ENCODE data around the gene CASTOR2. TPM values are rescaled to one million over a fixed set of nuclear protein-coding genes. Genes with fewer than 3 reads are reported as not detected.

Gene CASTOR2
- total and polyA plus RNA-seq, 2 donors (not counting 3 experiments of a cell fraction or from before 2014, with no cell fraction given): 9.6 to 25.1 TPM

DNA sequence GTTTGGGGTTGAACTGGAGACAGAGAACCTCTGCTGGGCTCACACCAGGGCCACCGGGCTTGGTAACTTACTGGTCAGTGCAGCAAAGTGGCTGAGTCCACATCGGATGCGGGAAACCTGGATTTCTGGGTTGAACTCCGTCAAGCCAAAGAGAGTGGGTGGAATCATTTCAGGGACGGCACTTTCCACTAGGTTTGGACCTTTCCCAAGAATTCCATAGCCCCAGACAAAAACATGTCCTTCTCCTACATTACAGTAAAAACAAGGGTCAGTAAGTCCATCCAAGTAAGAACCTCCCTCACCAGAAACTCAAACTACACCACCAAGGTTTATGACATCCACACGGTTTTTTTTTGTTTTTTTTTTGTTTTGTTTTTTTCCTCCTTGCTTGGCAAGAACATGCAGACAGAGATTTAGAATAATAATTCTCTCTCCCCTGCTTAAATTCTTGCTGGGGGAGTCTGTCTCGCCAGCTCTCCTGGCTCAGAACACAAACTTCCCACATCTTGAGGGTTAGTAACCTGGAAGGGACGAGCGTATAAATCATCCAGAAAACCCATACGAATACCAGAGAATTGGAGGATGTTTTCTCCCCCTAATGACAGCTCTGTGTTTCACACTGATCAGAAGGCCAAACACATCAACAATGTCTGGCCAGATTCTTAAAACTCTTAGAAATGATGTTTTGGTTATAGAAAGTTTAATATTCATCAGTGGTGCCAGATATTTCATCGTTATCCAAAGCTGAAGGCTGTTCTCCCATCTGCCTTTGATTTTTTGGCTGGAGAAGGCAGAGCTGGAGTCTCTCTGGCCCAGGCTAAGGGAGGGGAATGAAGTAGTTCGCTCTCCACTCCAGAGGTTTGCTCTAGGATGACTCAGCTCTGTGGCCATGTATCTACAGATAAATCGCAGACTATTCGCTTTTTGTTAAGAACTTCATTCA lies 91.6 kb downstream of the CASTOR2 start:
- dilution Hi-C loops (cut with MboI; ENCODE audit: extremely low pct_ligation_motif_present, low sequenced_read_pairs): no loop called here
- POLR2A ChIA-PET: no interaction called here
- Histone ChIP-seq H3K4me2 (ENCODE audit: insufficient read depth, low read length) (no peak overlapping the region), H3K9me1 (replicated peaks; ENCODE audit: control insufficient read depth, extremely low read depth, insufficient read depth, low read length) (no peaks in the 10 kb centered on the region), H4K20me1 (replicated peaks; ENCODE audit: control insufficient read depth, extremely low read depth, insufficient read depth, low read length) (no peaks in the 10 kb centered on the region), H3K9me3 (replicated peaks; ENCODE audit: control insufficient read depth, insufficient read depth, low read length) (no peaks in the 10 kb centered on the region), H3K4me1 (ENCODE audit: control insufficient read depth, extremely low read depth, insufficient read depth, low read length) (no peaks in the 10 kb centered on the region), H2AFZ (ENCODE audit: low read depth, low read length) (no peak overlapping the region), H3K9ac (replicated peaks; ENCODE audit: extremely low read depth, insufficient read depth, low read length) (no peak overlapping the region), H3K4me3 (replicated peaks in 1 of 3; ENCODE audit: insufficient read depth in 1 of 3, low read depth in 1 of 3, low read length in 3 of 3) (no peak overlapping the region), H3K36me3 (ENCODE audit: control insufficient read depth in 2 of 2, extremely low read depth in 1 of 2, insufficient read depth in 2 of 2, low read length in 2 of 2) (peaks cover 8 to 31% of the 10 kb centered on the region in 2 experiments), H3K79me2 (ENCODE audit: control insufficient read depth, insufficient read depth, low read length) (no peaks in the 10 kb centered on the region), H3K27me3 (ENCODE audit: control insufficient read depth in 2 of 2, insufficient read depth in 2 of 2, low read length in 2 of 2) (no peaks in the 10 kb centered on the region), H3K27ac (ENCODE audit: insufficient read depth, low read depth, low read length) (no peak overlapping the region)
- BruUV-seq (replicated peaks): no TSS peak
- DNase-seq (ENCODE audit: low read depth, low spot score): peak; percentile 69
- no peak for FAIRE-seq
- CTCF ChIA-PET: interaction anchor here (1.6 kb wide), 1 partner anchor 10 kb away, joined by 5 read pairs; no protein-coding TSS in a partner anchor
- TF ChIP-seq FOS (IDR thresholded peaks at IDR 0.05; ENCODE audit: borderline replicate concordance, insufficient read depth, low read length): no peak
- no peak for TF ChIP-seq POLR2A (IDR thresholded peaks at IDR 0.05; ENCODE audit: low read depth, low read length)
- TF ChIP-seq GATA2 (IDR thresholded peaks at IDR 0.05; ENCODE audit: insufficient read depth, insufficient read length, low read depth, low read length): no peak
- no peak for TF ChIP-seq JUN (IDR thresholded peaks at IDR 0.05; ENCODE audit: borderline replicate concordance, insufficient read depth, insufficient read length, low read depth)
- intact Hi-C loops (cut with micrococcal nuclease): no loop called here

GRCh38 chr7:75058406-75058805 lies 93.9 kb downstream of the CASTOR2 start:
- no peak overlapping the region for H3K9ac ChIP-seq (replicated peaks; ENCODE audit: extremely low read depth, insufficient read depth, low read length)
- no peaks in the 10 kb centered on the region for H4K20me1 ChIP-seq (replicated peaks; ENCODE audit: control insufficient read depth, extremely low read depth, insufficient read depth, low read length)
- no peaks in the 10 kb centered on the region for H3K9me1 ChIP-seq (replicated peaks; ENCODE audit: control insufficient read depth, extremely low read depth, insufficient read depth, low read length)
- no peaks in the 10 kb centered on the region for H3K27me3 ChIP-seq (ENCODE audit: control insufficient read depth in 2 of 2, insufficient read depth in 2 of 2, low read length in 2 of 2)
- H3K4me3 ChIP-seq (replicated peaks in 1 of 3; ENCODE audit: insufficient read depth in 1 of 3, low read depth in 1 of 3, low read length in 3 of 3): no peak overlapping the region
- BruUV-seq (replicated peaks): no TSS peak
- no peak overlapping the region for H2AFZ ChIP-seq (ENCODE audit: low read depth, low read length)
- H3K36me3 ChIP-seq (ENCODE audit: control insufficient read depth in 2 of 2, extremely low read depth in 1 of 2, insufficient read depth in 2 of 2, low read length in 2 of 2): peaks cover 8 to 42% of the 10 kb centered on the region in 2 experiments
- no peak overlapping the region for H3K4me2 ChIP-seq (ENCODE audit: insufficient read depth, low read length)
- H3K9me3 ChIP-seq (replicated peaks; ENCODE audit: control insufficient read depth, insufficient read depth, low read length): no peaks in the 10 kb centered on the region
- POLR2A ChIA-PET: no interaction called here
- no peaks in the 10 kb centered on the region for H3K4me1 ChIP-seq (ENCODE audit: control insufficient read depth, extremely low read depth, insufficient read depth, low read length)
- intact Hi-C loops (cut with micrococcal nuclease) (no loop called here), dilution Hi-C loops (cut with MboI; ENCODE audit: extremely low pct_ligation_motif_present, low sequenced_read_pairs) (no loop called here)
- H3K27ac ChIP-seq (ENCODE audit: insufficient read depth, low read depth, low read length): no peak overlapping the region
- no peaks in the 10 kb centered on the region for H3K79me2 ChIP-seq (ENCODE audit: control insufficient read depth, insufficient read depth, low read length)
- DNase-seq (ENCODE audit: low read depth, low spot score) (no peak), FAIRE-seq (no peak)
- CTCF ChIA-PET: no interaction called here
- TF ChIP-seq, protein P1, sequence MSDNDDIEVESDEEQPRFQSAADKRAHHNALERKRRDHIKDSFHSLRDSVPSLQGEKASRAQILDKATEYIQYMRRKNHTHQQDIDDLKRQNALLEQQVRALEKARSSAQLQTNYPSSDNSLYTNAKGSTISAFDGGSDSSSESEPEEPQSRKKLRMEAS (IDR thresholded peaks at IDR 0.05; ENCODE audit: insufficient read depth, insufficient read length): no peak

All from endothelial cell of umbilical vein (primary cell).